B cell (primary cell): Measurements from ENCODE around the gene FZR1.

Source experiments
- EZH2 ChIP-seq: IDR thresholded peaks from 2 replicates; pipeline ENCODE4 v1.6.1; 2012; ENCODE audit warnings: borderline replicate concordance, low read depth, mild to moderate bottlenecking, moderate library complexity, low read length; ENCODE audit not compliant: insufficient read depth, poor library complexity, severe bottlenecking
- TF ChIP-seq, protein P1 (sequence below): fragments of 200-600 bp; IDR thresholded peaks from one replicate; pipeline ENCODE4 v1.8.0; 2022; ENCODE audit warnings: antibody characterized with exemption, mild to moderate bottlenecking

DNA sequence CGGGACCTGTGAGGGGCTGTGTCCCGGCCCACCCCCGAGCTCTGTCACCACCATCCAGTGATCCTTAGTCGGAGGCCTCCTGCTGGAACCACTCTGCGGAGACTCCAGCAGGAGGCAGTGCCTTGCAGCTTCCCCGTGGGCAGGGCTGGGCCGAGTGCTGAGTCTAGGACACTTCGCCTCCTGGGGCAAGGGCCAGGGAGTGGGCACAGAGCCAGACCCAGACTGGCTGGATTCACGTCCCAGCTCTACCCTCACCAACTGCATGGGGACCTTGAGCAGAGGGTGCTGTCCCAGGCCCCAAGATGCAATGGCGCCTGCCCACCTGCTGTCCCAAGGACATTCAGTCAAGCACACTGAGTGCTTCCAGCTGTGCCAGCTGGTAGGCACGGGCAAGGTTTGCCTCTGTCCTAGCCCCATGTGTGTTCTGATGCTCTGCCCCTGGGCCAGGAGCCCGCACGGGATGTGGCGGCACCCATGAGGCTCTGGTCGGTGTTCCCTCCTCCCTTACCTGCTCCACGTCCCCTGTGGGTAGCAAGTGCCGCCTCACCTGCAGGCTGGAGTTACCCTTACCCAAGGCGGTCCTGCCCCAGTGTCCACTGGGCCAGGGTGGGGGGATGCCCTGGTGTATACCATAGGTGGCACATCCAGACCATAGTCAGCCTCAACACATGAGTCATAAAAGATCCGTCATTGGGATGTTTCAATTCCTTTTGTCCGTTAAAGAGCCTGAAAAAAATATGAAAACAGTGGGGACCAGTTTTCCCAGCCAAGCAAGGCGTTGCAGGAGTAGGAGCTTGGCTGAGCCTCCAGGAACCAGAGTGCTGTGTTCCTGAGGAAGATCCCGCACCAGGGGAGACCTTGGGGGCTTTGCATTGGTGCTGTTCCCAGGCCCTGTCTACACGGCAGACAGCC lies 7.4 kb downstream of the FZR1 start:
- no peak for TF ChIP-seq EZH2
- TF ChIP-seq, protein P1, sequence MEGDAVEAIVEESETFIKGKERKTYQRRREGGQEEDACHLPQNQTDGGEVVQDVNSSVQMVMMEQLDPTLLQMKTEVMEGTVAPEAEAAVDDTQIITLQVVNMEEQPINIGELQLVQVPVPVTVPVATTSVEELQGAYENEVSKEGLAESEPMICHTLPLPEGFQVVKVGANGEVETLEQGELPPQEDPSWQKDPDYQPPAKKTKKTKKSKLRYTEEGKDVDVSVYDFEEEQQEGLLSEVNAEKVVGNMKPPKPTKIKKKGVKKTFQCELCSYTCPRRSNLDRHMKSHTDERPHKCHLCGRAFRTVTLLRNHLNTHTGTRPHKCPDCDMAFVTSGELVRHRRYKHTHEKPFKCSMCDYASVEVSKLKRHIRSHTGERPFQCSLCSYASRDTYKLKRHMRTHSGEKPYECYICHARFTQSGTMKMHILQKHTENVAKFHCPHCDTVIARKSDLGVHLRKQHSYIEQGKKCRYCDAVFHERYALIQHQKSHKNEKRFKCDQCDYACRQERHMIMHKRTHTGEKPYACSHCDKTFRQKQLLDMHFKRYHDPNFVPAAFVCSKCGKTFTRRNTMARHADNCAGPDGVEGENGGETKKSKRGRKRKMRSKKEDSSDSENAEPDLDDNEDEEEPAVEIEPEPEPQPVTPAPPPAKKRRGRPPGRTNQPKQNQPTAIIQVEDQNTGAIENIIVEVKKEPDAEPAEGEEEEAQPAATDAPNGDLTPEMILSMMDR: no peak
